K562 (cell line): ENCODE measurements around the gene SNX4. TPM values are rescaled to one million over a fixed set of nuclear protein-coding genes. Genes with fewer than 3 reads are reported as not detected.

Source experiments
- ATAC-seq: fragments of 200-7000 bp; cut with Tn5 transposase; 3 replicates; pipeline ENCODE4 v1.9.1; 2020; ENCODE audit warnings: moderate library complexity
- BruUV-seq: library from RNA; stranded (reverse); fragments of 400-500 nt; replicated peaks from 2 replicates; lab custom pipeline; 2021; lab: Mats Ljungman, UMichigan
- CTCF ChIA-PET: fragments of 300-600 bp; formaldehyde crosslinking; extraction: SDS; loops from one replicate; lab custom pipeline; 2021; ENCODE audit warnings: low intra/inter-chr PET ratio; lab: Yijun Ruan, JAX
- POLR2A ChIA-PET: fragments of 300-600, 350-650 bp; sonication (Branson Sonifier 250); formaldehyde crosslinking; extraction: SDS; loops from one replicate; lab custom pipeline; 2021; ENCODE audit warnings: antibody characterized with exemption, inconsistent platforms; lab: Yijun Ruan, JAX
- DNase-seq, 4 experiments: peaks; one replicate each; pipeline versions ENCODE4 v3.0.0 to v3.0.0-alpha.2; 2011 to 2018; ENCODE audit warnings: low spot score in 3 of 4, mixed read lengths in 3 of 4; ENCODE audit errors: extremely low read depth in 1 of 4
- FAIRE-seq: peaks from 2 replicates; lab custom pipeline; 2011; peaks lifted over from hg19 to GRCh38; lab: Jason Lieb, UNC
- H2AFZ ChIP-seq: 2 replicates; pipeline ENCODE4 v1.6.0; 2011; ENCODE audit warnings: low read depth, low read length, control low read depth, inconsistent platforms
- H3K27ac ChIP-seq: fragments of 200-600 bp; 3 replicates; pipeline ENCODE4 v1.8.0; 2011; ENCODE audit warnings: low read depth, mild to moderate bottlenecking, control low read depth, inconsistent platforms, low read length, moderate library complexity, mixed read lengths; ENCODE audit errors: extremely low read depth
- H3K27me3 ChIP-seq, 2 experiments: fragments of 300-600 bp in 1 of 2; 2 replicates in 1 of 2; 3 replicates in 1 of 2; pipeline versions ENCODE4 v1.6.0 to v1.8.0; 2011; ENCODE audit warnings: inconsistent platforms in 2 of 2, low read length in 2 of 2, mild to moderate bottlenecking in 1 of 2, mixed read lengths in 1 of 2, moderate library complexity in 1 of 2; ENCODE audit not compliant: control insufficient read depth in 2 of 2, insufficient read depth in 2 of 2
- H3K36me3 ChIP-seq: fragments of 300-600 bp; 3 replicates; pipeline ENCODE4 v1.8.0; 2011; ENCODE audit warnings: mild to moderate bottlenecking, low read length, inconsistent platforms; ENCODE audit not compliant: control insufficient read depth, insufficient read depth
- H3K4me1 ChIP-seq, 2 experiments: fragments of 200-600 bp in 1 of 2; replicated peaks in 1 of 2; 2 replicates in 1 of 2; 3 replicates in 1 of 2; pipeline versions ENCODE4 v1.5.1 to v1.8.0; 2011; ENCODE audit warnings: inconsistent platforms in 2 of 2, low read length in 2 of 2, mild to moderate bottlenecking in 1 of 2, mixed read lengths in 1 of 2, moderate library complexity in 1 of 2; ENCODE audit not compliant: control insufficient read depth in 2 of 2, insufficient read depth in 2 of 2
- H3K4me2 ChIP-seq: 2 replicates; pipeline ENCODE4 v1.6.1; 2011; ENCODE audit warnings: low read length, control low read depth, inconsistent platforms, mixed read lengths; ENCODE audit not compliant: insufficient read depth
- H3K4me3 ChIP-seq: fragments of 200-600 bp; sonication (generic), shearing (Covaris generic); 2 replicates; pipeline ENCODE4 v1.5.1; 2016; ENCODE audit warnings: control low read depth, inconsistent platforms
- H3K79me2 ChIP-seq: fragments of 200-600 bp; 3 replicates; pipeline ENCODE4 v1.8.0; 2011; ENCODE audit warnings: low read length, inconsistent platforms; ENCODE audit not compliant: control insufficient read depth, insufficient read depth
- H3K9ac ChIP-seq, 2 experiments: 2 replicates each; pipeline versions ENCODE4 v1.6.0 to v1.6.1; 2011; ENCODE audit warnings: low read depth in 2 of 2, low read length in 2 of 2, control low read depth in 1 of 2, inconsistent platforms in 1 of 2, mild to moderate bottlenecking in 1 of 2, mixed read lengths in 1 of 2; ENCODE audit not compliant: insufficient read depth in 1 of 2
- H3K9me1 ChIP-seq: one replicate; pipeline ENCODE4 v1.6.0; 2011; ENCODE audit warnings: inconsistent platforms, mild to moderate bottlenecking, low read length, moderate library complexity; ENCODE audit not compliant: control insufficient read depth, insufficient read depth
- H3K9me3 ChIP-seq: replicated peaks from 2 replicates; pipeline ENCODE4 v1.5.1; 2011; ENCODE audit warnings: low read depth, low read length, inconsistent platforms; ENCODE audit not compliant: control insufficient read depth, insufficient read depth
- H4K20me1 ChIP-seq: replicated peaks from 2 replicates; pipeline ENCODE4 v1.6.1; 2011; ENCODE audit warnings: low read length, inconsistent platforms, mixed read lengths; ENCODE audit not compliant: control insufficient read depth, insufficient read depth
- CBX2 ChIP-seq: fragments of 200-600 bp; sonication (generic); IDR thresholded peaks from one replicate; pipeline ENCODE4 v1.6.1; 2012; ENCODE audit warnings: mild to moderate bottlenecking, low read length, inconsistent platforms; ENCODE audit not compliant: insufficient read depth, poor library complexity, severe bottlenecking
- HLTF ChIP-seq: fragments of 450-650 bp; IDR thresholded peaks from 2 replicates; pipeline ENCODE4 v1.6.1; 2016
- JUND ChIP-seq, 2 experiments: IDR thresholded peaks; 2 replicates in 1 of 2; 3 replicates in 1 of 2; pipeline ENCODE4 v1.6.1; 2011; ENCODE audit warnings: borderline replicate concordance in 2 of 2, low read depth in 2 of 2, low read length in 2 of 2, improper control_type of control experiment in 1 of 2, missing biosample characterization in 1 of 2, missing genetic modification characterization in 1 of 2, missing genetic modification reagents in 1 of 2
- KDM1A ChIP-seq, 2 experiments: fragments of 450-650 bp; IDR thresholded peaks; 2 replicates each; pipeline ENCODE4 v1.6.1; 2016; ENCODE audit warnings: mild to moderate bottlenecking in 2 of 2
- KDM2B ChIP-seq: fragments of 250-450 bp; sonication (Bioruptor Pico); IDR thresholded peaks from 2 replicates; pipeline ENCODE4 v1.8.0; 2021; ENCODE audit warnings: mild to moderate bottlenecking, moderate library complexity
- LEF1 ChIP-seq: fragments of 450-650 bp; IDR thresholded peaks from 2 replicates; pipeline ENCODE4 v1.6.1; 2016; ENCODE audit warnings: mild to moderate bottlenecking
- MEF2A ChIP-seq: IDR thresholded peaks from 2 replicates; pipeline ENCODE4 v1.6.1; 2011; ENCODE audit warnings: low read depth, mild to moderate bottlenecking, low read length, moderate library complexity; ENCODE audit not compliant: control insufficient read depth
- NFE2 ChIP-seq: IDR thresholded peaks from 2 replicates; pipeline ENCODE4 v1.6.1; 2014; ENCODE audit warnings: antibody characterized with exemption, low read depth
- PTTG1 ChIP-seq: fragments of 450-650 bp; IDR thresholded peaks from 2 replicates; pipeline ENCODE4 v1.6.1; 2016; ENCODE audit warnings: low read depth, mild to moderate bottlenecking, missing genetic modification characterization, missing compliant biosample characterization
- RBM14 ChIP-seq: fragments of 200-400 bp; formaldehyde crosslinking; IDR thresholded peaks from 2 replicates; pipeline ENCODE4 v1.6.1; 2018; ENCODE audit warnings: low read depth, mild to moderate bottlenecking, low read length, moderate library complexity, borderline replicate concordance; ENCODE audit not compliant: insufficient read depth
- STAG1 ChIP-seq: sonication (generic); formaldehyde crosslinking; IDR thresholded peaks from 2 replicates; pipeline ENCODE4 v1.5.0; 2020; ENCODE audit warnings: missing genetic modification reagents, borderline replicate concordance
- ZHX1 ChIP-seq: fragments of 150-350 bp; conservative IDR thresholded peaks from 2 replicates; pipeline ENCODE4 v1.6.1; 2014; ENCODE audit warnings: low read length
- ZNF384 ChIP-seq: IDR thresholded peaks from 2 replicates; pipeline ENCODE4 v1.6.1; 2012; ENCODE audit warnings: low read depth, low read length, improper control_type of control experiment
- WGBS: fragments of 100-300 bp; shearing (Covaris generic); methylation state at CpG from one replicate; pipeline ENCODE4 v1.1.6; 2016; ENCODE audit warnings: low coverage, mixed read lengths; ENCODE audit not compliant: insufficient coverage; ENCODE audit errors: missing lambda C conversion rate; 5-methylcytosine and 5-hydroxymethylcytosine counted together
- in situ Hi-C: fragments of 300-500 bp; cut with MboI; formaldehyde crosslinking; loops from 4 replicates; pipeline ENCODE4 v1.15.0; 2018; ENCODE audit warnings: inconsistent platforms, mixed read lengths
- intact Hi-C: fragments of 100-400 bp; cut with micrococcal nuclease; formaldehyde crosslinking; loops from 2 replicates; pipeline ENCODE4 v1.14.2; 2022
- polyA plus RNA-seq, 8 experiments: library from polyadenylated mRNA; depleted of rRNA in 4 of 8; stranded (reverse) in 5 of 8; unstranded in 3 of 8; fragments of >200 nt; fragmentation: Nextera tagmentation in 2 of 8; fragmentation: Illumina TruSeq in 1 of 8; extraction: Ambion mirVana in 2 of 8; extraction: Trizol in 1 of 8; gene quantifications; 2 replicates each; pipeline versions ENCODE4 v1.2.1 to v1.2.3, GENCODE V29; 2011 to 2014; ENCODE audit warnings: inconsistent platforms in 1 of 8, missing spikeins in 1 of 8
- total RNA-seq, 7 experiments: library from RNA; depleted of rRNA in 6 of 7; stranded (reverse); fragments of >200 nt in 6 of 7; fragmentation: Illumina TruSeq in 2 of 7; extraction: Trizol in 2 of 7; gene quantifications; 2 replicates each; pipeline versions ENCODE4 v1.2.1 to v1.2.3, GENCODE V29; 2011 to 2021; ENCODE audit warnings: low replicate concordance in 1 of 7
- TF ChIP-seq, protein P1 (sequence below): fragments of 450-650 bp; IDR thresholded peaks from 2 replicates; pipeline ENCODE4 v1.7.0; 2016; ENCODE audit warnings: borderline replicate concordance
- TF ChIP-seq, protein P2 (sequence below): fragments of 200-800 bp; sonication (Bioruptor generic); IDR thresholded peaks from 2 replicates; pipeline ENCODE4 v1.6.1; 2017; ENCODE audit warnings: missing genetic modification characterization, missing compliant biosample characterization

SNX4 gene
- total and polyA plus RNA-seq, 9 of the 15 experiments (the other 6 are each of a cell fraction or from before 2014, with no cell fraction given) = 11.4 to 40.3 (median 30.0) TPM

DNA sequence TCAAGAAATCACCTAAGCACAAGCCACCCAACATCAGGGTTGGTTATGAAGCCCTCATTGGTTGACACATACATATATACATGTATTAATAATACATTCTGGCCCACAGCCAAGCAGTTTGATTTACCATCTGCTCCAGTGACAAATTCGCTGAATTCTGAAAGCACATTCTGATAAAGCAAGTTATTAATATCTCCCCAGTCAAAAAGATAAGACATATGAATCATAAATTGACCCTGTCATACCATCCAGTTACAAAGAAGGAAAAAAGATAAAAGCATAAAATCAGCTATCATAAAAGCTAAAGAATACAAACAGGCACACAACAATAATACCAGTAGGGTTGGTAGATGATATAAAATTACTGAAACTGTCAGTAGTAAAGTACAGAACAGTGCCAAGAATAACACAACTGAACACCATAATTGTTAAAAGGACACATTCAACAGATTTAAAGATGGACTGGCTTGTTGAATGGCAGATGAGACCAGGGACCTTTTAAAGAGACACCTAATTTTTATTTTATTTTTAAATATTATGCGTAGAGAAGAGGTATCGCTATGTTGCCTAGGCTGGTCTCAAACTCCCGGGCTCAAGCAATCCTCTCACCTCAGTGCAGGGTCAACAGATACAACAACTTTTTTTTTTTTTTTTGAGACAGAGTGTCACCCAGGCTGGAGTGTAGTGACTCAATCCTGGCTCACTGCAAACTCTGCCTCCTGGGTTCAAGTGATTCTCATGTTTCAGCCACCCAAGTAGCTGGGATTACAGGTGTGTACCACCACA lies 7.7 kb downstream of the SNX4 start:
- FAIRE-seq (peak; percentile 75), ATAC-seq (peak; percentile 60), DNase-seq (peak in 2 of 4 experiments; percentile 8 to 63)
- Histone ChIP-seq H3K4me2 (no peak overlapping the region; the same call in 1 of the 2 replicates), H3K79me2 (peaks cover 60% of the 10 kb centered on the region), H3K27ac (peak overlapping the region; percentile 52; the same call in 1 of the 3 replicates), H3K9me3 (peaks cover 4% of the 10 kb centered on the region; the same call in 1 of the 2 replicates), H3K27me3 (no peaks in the 10 kb centered on the region), H3K9me1 (no peaks in the 10 kb centered on the region), H3K4me3 (no peak overlapping the region), H3K4me1 (peaks cover 3 to 25% of the 10 kb centered on the region in 2 experiments; a peak in 3 of 5 replicates), H3K36me3 (peaks cover 52% of the 10 kb centered on the region; the same call in 1 of the 3 replicates), H2AFZ (no peak overlapping the region), H4K20me1 (0 out of 2 replicates have a peak, but pooled peaks cover 4% of the 10 kb centered on the region), H3K9ac (no peak overlapping the region)
- 38% methylated on average over 4 of the region's 4 CpGs for WGBS
- intact Hi-C loops = no loop called here
- no TSS peak for BruUV-seq
- in situ Hi-C loops = no loop called here
- ChIA-PET CTCF (no interaction called here), POLR2A (interaction anchor here (0.5 to 1.2 kb wide), 2 partner anchors 17 to 375 kb away, joined by 3 read pairs; no protein-coding TSS in a partner anchor)
- 0 out of 2 replicates have a peak, but pooled peaks have one; percentile 41 for TF ChIP-seq MEF2A
- TF ChIP-seq RBM14 = no peak
- TF ChIP-seq, protein P1, sequence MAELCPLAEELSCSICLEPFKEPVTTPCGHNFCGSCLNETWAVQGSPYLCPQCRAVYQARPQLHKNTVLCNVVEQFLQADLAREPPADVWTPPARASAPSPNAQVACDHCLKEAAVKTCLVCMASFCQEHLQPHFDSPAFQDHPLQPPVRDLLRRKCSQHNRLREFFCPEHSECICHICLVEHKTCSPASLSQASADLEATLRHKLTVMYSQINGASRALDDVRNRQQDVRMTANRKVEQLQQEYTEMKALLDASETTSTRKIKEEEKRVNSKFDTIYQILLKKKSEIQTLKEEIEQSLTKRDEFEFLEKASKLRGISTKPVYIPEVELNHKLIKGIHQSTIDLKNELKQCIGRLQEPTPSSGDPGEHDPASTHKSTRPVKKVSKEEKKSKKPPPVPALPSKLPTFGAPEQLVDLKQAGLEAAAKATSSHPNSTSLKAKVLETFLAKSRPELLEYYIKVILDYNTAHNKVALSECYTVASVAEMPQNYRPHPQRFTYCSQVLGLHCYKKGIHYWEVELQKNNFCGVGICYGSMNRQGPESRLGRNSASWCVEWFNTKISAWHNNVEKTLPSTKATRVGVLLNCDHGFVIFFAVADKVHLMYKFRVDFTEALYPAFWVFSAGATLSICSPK = no peak
- peak; percentile 15 to 41; a peak in 2 of 4 replicates for TF ChIP-seq KDM1A (IDR thresholded peaks at IDR 0.05)
- TF ChIP-seq, protein P2, sequence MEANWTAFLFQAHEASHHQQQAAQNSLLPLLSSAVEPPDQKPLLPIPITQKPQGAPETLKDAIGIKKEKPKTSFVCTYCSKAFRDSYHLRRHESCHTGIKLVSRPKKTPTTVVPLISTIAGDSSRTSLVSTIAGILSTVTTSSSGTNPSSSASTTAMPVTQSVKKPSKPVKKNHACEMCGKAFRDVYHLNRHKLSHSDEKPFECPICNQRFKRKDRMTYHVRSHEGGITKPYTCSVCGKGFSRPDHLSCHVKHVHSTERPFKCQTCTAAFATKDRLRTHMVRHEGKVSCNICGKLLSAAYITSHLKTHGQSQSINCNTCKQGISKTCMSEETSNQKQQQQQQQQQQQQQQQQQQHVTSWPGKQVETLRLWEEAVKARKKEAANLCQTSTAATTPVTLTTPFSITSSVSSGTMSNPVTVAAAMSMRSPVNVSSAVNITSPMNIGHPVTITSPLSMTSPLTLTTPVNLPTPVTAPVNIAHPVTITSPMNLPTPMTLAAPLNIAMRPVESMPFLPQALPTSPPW = no peak
- TF ChIP-seq ZHX1 = no peak
- peak; percentile 16; the same call in 1 of the 2 replicates for TF ChIP-seq JUND (IDR thresholded peaks at IDR 0.05; ENCODE audit: borderline replicate concordance, low read depth, low read length)
- TF ChIP-seq JUND (tag; IDR thresholded peaks at IDR 0.05; ENCODE audit: borderline replicate concordance, low read depth, low read length) = no peak
- TF ChIP-seq STAG1 (CRISPR knock-in tag) = no peak
- no peak for TF ChIP-seq PTTG1 (tag)
- no peak for TF ChIP-seq NFE2
- TF ChIP-seq LEF1 = no peak
- peak; percentile 41; the same call in 1 of the 2 replicates for TF ChIP-seq ZNF384
- TF ChIP-seq CBX2 = no peak
- TF ChIP-seq HLTF = no peak
- TF ChIP-seq KDM2B = no peak
